NB4 (cell line): ENCODE results near the gene MYO9B.

ENCODE experiments used
- DNase-seq: peaks from one replicate; pipeline ENCODE4 v3.0.0; 2010; ENCODE audit warnings: low read depth
- H3K4me3 ChIP-seq: one replicate; pipeline ENCODE4 v1.5.1; 2011; ENCODE audit warnings: mild to moderate bottlenecking, low read depth, low read length, moderate library complexity
- CTCF ChIP-seq: IDR thresholded peaks from one replicate; pipeline ENCODE4 v1.5.1; 2012; ENCODE audit warnings: low read depth, low read length
- MAX ChIP-seq: IDR thresholded peaks from 2 replicates; pipeline ENCODE4 v1.6.1; 2011; ENCODE audit warnings: low read depth, low read length
- MYC ChIP-seq: IDR thresholded peaks from 2 replicates; pipeline ENCODE4 v1.6.1; 2011; ENCODE audit warnings: low read depth, low read length
- POLR2A ChIP-seq: IDR thresholded peaks from 2 replicates; pipeline ENCODE4 v1.6.1; 2011; ENCODE audit warnings: mild to moderate bottlenecking; ENCODE audit not compliant: insufficient read length; ENCODE audit errors: extremely low read depth

The MYO9B gene

GRCh38 chr19:17107546-17108452 lies 32.2 kb downstream of the MYO9B start:
- peak; percentile 95 for DNase-seq
- no peak overlapping the region for H3K4me3 ChIP-seq
- TF ChIP-seq MAX (peak; percentile 69), POLR2A (no peak), CTCF (no peak), MYC (peak; percentile 55)

GRCh38 chr19:17108453-17108784 lies 32.8 kb downstream of the MYO9B start:
- TF ChIP-seq CTCF (no peak), MYC (no peak), MAX (no peak), POLR2A (no peak)

GRCh38 chr19:17109300-17109699 lies 33.7 kb downstream of the MYO9B start:
- no peak for TF ChIP-seq MAX
- no peak for TF ChIP-seq POLR2A
- no peak for TF ChIP-seq MYC
- no peak overlapping the region for H3K4me3 ChIP-seq
- no peak for DNase-seq

More at GRCh38 chr19:17108453-17108784, 32.8 kb downstream of the MYO9B start:
- no peak overlapping the region for H3K4me3 ChIP-seq
- DNase-seq = no peak

GRCh38 chr19:17109962-17110598 lies 34.5 kb downstream of the MYO9B start:
- DNase-seq = peak; percentile 93
- TF ChIP-seq CTCF (no peak), POLR2A (no peak), MYC (0 out of 2 replicates have a peak, but pooled peaks have one; percentile 53), MAX (peak; percentile 64)
- no peak overlapping the region for H3K4me3 ChIP-seq

GRCh38 chr19:17110599-17110966 lies 35.0 kb downstream of the MYO9B start:
- DNase-seq = no peak
- no peak overlapping the region for H3K4me3 ChIP-seq

More at GRCh38 chr19:17110599-17110966, 35.0 kb downstream of the MYO9B start:
- TF ChIP-seq MAX = no peak
- TF ChIP-seq POLR2A = no peak
- no peak for TF ChIP-seq CTCF
- no peak for TF ChIP-seq MYC
